GM12878 (cell line): ENCODE measurements around the gene LRTM2. TPM values are rescaled to one million over a fixed set of nuclear protein-coding genes. Genes with fewer than 3 reads are reported as not detected.

Source experiments
- BHLHE40 ChIP-seq, 2 experiments: fragments of 450-650 bp in 1 of 2; IDR thresholded peaks; 2 replicates each; pipeline ENCODE4 v1.6.1; 2011 to 2017; ENCODE audit warnings: low read depth in 2 of 2, borderline replicate concordance in 1 of 2, improper control_type of control experiment in 1 of 2, low read length in 1 of 2, mild to moderate bottlenecking in 1 of 2
- CBX3 ChIP-seq: fragments of 200-600 bp; sonication (generic); IDR thresholded peaks from 2 replicates; pipeline ENCODE4 v1.6.1; 2016; ENCODE audit warnings: low read depth, borderline replicate concordance
- CHD2 ChIP-seq: IDR thresholded peaks from 2 replicates; pipeline ENCODE4 v1.6.1; 2011; ENCODE audit warnings: low read depth, low read length, improper control_type of control experiment, borderline replicate concordance
- ESRRA ChIP-seq: IDR thresholded peaks from 2 replicates; pipeline ENCODE4 v1.6.1; 2012; ENCODE audit warnings: mild to moderate bottlenecking, low read length, improper control_type of control experiment
- FOXK2 ChIP-seq: fragments of 450-650 bp; IDR thresholded peaks from 2 replicates; pipeline ENCODE4 v1.6.1; 2017; ENCODE audit warnings: mild to moderate bottlenecking, moderate library complexity
- JUND ChIP-seq: IDR thresholded peaks from 2 replicates; pipeline ENCODE4 v1.6.1; 2012; ENCODE audit warnings: low read depth, mild to moderate bottlenecking, low read length, improper control_type of control experiment, moderate library complexity
- MEF2A ChIP-seq: IDR thresholded peaks from 2 replicates; pipeline ENCODE4 v1.6.1; 2011; ENCODE audit warnings: low read depth, mild to moderate bottlenecking, low read length, moderate library complexity; ENCODE audit not compliant: insufficient read depth
- MTA2 ChIP-seq: fragments of 450-650 bp; IDR thresholded peaks from 2 replicates; pipeline ENCODE4 v1.6.1; 2016; ENCODE audit warnings: low read depth, mild to moderate bottlenecking, moderate library complexity
- MYC ChIP-seq: IDR thresholded peaks from 2 replicates; pipeline ENCODE4 v1.6.1; 2011; ENCODE audit warnings: mild to moderate bottlenecking, low read length, moderate library complexity, inconsistent platforms; ENCODE audit not compliant: insufficient read depth, insufficient replicate concordance, insufficient read length, severe bottlenecking
- NFYB ChIP-seq: IDR thresholded peaks from 2 replicates; pipeline ENCODE4 v1.6.1; 2011; ENCODE audit warnings: low read depth, mild to moderate bottlenecking, low read length, improper control_type of control experiment, moderate library complexity; ENCODE audit not compliant: insufficient read depth
- PAX5 ChIP-seq: IDR thresholded peaks from 2 replicates; pipeline ENCODE4 v1.6.1; 2011; ENCODE audit warnings: low read depth, low read length, borderline replicate concordance
- POLR2AphosphoS5 ChIP-seq: IDR thresholded peaks from 2 replicates; pipeline ENCODE4 v1.6.1; 2011; ENCODE audit warnings: mild to moderate bottlenecking, low read length, inconsistent platforms
- STAT1 ChIP-seq: fragments of 450-650 bp; conservative IDR thresholded peaks from 2 replicates; pipeline ENCODE4 v1.6.1; 2014; ENCODE audit warnings: antibody characterized with exemption, mild to moderate bottlenecking
- SUZ12 ChIP-seq: fragments of 200-600 bp; sonication (generic); IDR thresholded peaks from one replicate; pipeline ENCODE4 v1.6.1; 2018; ENCODE audit warnings: antibody characterized with exemption, mild to moderate bottlenecking; ENCODE audit not compliant: unreplicated experiment
- TCF3 ChIP-seq: IDR thresholded peaks from 2 replicates; pipeline ENCODE4 v1.6.1; 2012; ENCODE audit warnings: low read depth, mild to moderate bottlenecking, low read length, borderline replicate concordance; ENCODE audit not compliant: insufficient read depth
- TCF7 ChIP-seq: IDR thresholded peaks from 2 replicates; pipeline ENCODE4 v1.6.1; 2014; ENCODE audit warnings: antibody characterized with exemption, borderline replicate concordance
- ZSCAN29 ChIP-seq: fragments of 450-650 bp; IDR thresholded peaks from 2 replicates; pipeline ENCODE4 v1.6.1; 2017; ENCODE audit warnings: mild to moderate bottlenecking, moderate library complexity
- polyA plus RNA-seq, 11 experiments: library from polyadenylated mRNA; depleted of rRNA in 4 of 11; unstranded in 6 of 11; stranded (reverse) in 5 of 11; fragments of >200 nt; fragmentation: Nextera tagmentation in 4 of 11; fragmentation: Illumina TruSeq in 1 of 11; extraction: Ambion mirVana in 4 of 11; extraction: Trizol in 1 of 11; gene quantifications; 1 replicate in 1 of 11; 2 replicates in 10 of 11; pipeline versions ENCODE4 v1.2.1 to v1.2.3, GENCODE V29; 2011 to 2016; ENCODE audit warnings: inconsistent platforms in 2 of 11, missing spikeins in 2 of 11, low read depth in 1 of 11
- total RNA-seq, 4 experiments: library from RNA; depleted of rRNA in 3 of 4; stranded (reverse); fragments of >200 nt in 3 of 4; fragmentation: Illumina TruSeq in 1 of 4; extraction: Trizol in 1 of 4; gene quantifications; 2 replicates each; pipeline versions ENCODE4 v1.2.1 to v1.2.3, GENCODE V29; 2013 to 2021
- TF ChIP-seq, protein P1 (sequence below): fragments of 450-650 bp; IDR thresholded peaks from 2 replicates; pipeline ENCODE4 v1.6.1; 2017; ENCODE audit warnings: mild to moderate bottlenecking
- TF ChIP-seq, protein P2 (sequence below): fragments of 450-650 bp; IDR thresholded peaks from 2 replicates; pipeline ENCODE4 v1.6.1; 2016; ENCODE audit warnings: mild to moderate bottlenecking
- TF ChIP-seq, protein P3 (sequence below): fragments of 450-650 bp; IDR thresholded peaks from 2 replicates; pipeline ENCODE4 v1.6.1; 2017; ENCODE audit warnings: mild to moderate bottlenecking, low read depth, inconsistent platforms; ENCODE audit not compliant: poor library complexity, severe bottlenecking
- TF ChIP-seq, protein P4 (sequence below): fragments of 450-650 bp; IDR thresholded peaks from 2 replicates; pipeline ENCODE4 v1.6.1; 2018; ENCODE audit warnings: borderline replicate concordance, mild to moderate bottlenecking; ENCODE audit not compliant: partially characterized antibody

Gene LRTM2
- total and polyA plus RNA-seq, 10 of the 15 experiments (the other 5 are each of a cell fraction or from before 2014, with no cell fraction given), result 0.05 TPM; not detected in 9

DNA sequence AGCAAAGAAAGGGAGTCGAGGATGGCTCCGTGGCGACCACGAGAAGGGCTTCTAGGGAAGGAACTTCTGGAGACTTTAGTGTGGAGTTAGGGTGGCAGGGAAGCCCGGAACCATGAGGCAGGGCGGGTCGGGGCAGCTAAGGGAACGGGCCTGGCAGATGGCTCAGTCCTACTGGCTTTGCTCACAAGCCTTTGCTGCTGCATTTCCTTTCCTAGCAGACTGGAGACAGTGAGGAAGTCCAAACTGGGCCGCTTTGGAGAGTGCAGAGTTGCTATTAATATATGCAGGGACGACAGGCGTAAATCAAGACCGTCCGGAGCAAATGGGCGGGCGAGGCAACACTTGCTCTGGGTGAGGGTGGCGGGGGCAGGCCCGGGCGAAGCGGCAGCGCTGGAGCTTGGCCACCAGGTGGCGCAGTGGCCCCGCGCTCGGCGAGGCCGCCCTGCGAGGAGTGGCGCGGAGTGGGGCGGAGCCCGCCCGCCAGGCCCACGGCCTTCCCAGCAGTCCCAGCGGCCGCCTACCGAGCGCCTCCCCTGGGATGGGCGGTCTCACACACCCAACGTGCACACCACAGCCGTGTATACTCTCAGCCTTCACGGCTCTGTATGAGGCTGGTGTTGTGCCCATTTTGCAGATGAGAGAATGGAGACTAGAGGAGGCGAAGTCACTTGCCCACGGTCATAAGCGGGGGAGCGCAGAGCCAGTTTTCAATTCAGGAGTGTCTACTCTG lies 24.4 kb upstream of the LRTM2 start (continued):
- TF ChIP-seq, protein P1, sequence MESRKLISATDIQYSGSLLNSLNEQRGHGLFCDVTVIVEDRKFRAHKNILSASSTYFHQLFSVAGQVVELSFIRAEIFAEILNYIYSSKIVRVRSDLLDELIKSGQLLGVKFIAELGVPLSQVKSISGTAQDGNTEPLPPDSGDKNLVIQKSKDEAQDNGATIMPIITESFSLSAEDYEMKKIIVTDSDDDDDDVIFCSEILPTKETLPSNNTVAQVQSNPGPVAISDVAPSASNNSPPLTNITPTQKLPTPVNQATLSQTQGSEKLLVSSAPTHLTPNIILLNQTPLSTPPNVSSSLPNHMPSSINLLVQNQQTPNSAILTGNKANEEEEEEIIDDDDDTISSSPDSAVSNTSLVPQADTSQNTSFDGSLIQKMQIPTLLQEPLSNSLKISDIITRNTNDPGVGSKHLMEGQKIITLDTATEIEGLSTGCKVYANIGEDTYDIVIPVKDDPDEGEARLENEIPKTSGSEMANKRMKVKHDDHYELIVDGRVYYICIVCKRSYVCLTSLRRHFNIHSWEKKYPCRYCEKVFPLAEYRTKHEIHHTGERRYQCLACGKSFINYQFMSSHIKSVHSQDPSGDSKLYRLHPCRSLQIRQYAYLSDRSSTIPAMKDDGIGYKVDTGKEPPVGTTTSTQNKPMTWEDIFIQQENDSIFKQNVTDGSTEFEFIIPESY, result no peak
- TF ChIP-seq, protein P2, sequence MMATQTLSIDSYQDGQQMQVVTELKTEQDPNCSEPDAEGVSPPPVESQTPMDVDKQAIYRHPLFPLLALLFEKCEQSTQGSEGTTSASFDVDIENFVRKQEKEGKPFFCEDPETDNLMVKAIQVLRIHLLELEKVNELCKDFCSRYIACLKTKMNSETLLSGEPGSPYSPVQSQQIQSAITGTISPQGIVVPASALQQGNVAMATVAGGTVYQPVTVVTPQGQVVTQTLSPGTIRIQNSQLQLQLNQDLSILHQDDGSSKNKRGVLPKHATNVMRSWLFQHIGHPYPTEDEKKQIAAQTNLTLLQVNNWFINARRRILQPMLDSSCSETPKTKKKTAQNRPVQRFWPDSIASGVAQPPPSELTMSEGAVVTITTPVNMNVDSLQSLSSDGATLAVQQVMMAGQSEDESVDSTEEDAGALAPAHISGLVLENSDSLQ, result no peak; the same call in 1 of the 2 replicates
- TF ChIP-seq TCF7, result no peak
- TF ChIP-seq FOXK2, result no peak; the same call in 1 of the 2 replicates
- no peak for TF ChIP-seq MTA2
- TF ChIP-seq PAX5, result peak; percentile 4; the same call in 1 of the 2 replicates
- TF ChIP-seq MEF2A, result 0 out of 2 replicates have a peak, but pooled peaks have one; percentile 45
- no peak for TF ChIP-seq CBX3
- TF ChIP-seq BHLHE40 (IDR thresholded peaks at IDR 0.05; ENCODE audit: borderline replicate concordance in 1 of 2, low read depth in 2 of 2, low read length in 1 of 2), result peak; percentile 56 to 80; a peak in 3 of 4 replicates
- peak; percentile 31; the same call in 1 of the 2 replicates for TF ChIP-seq CHD2
- no peak; the same call in 1 of the 2 replicates for TF ChIP-seq JUND
- 0 out of 2 replicates have a peak, but pooled peaks have one; percentile 9 for TF ChIP-seq ESRRA
- TF ChIP-seq SUZ12, result no peak
- TF ChIP-seq, protein P3, sequence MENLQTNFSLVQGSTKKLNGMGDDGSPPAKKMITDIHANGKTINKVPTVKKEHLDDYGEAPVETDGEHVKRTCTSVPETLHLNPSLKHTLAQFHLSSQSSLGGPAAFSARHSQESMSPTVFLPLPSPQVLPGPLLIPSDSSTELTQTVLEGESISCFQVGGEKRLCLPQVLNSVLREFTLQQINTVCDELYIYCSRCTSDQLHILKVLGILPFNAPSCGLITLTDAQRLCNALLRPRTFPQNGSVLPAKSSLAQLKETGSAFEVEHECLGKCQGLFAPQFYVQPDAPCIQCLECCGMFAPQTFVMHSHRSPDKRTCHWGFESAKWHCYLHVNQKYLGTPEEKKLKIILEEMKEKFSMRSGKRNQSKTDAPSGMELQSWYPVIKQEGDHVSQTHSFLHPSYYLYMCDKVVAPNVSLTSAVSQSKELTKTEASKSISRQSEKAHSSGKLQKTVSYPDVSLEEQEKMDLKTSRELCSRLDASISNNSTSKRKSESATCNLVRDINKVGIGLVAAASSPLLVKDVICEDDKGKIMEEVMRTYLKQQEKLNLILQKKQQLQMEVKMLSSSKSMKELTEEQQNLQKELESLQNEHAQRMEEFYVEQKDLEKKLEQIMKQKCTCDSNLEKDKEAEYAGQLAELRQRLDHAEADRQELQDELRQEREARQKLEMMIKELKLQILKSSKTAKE, result no peak
- no peak for TF ChIP-seq STAT1
- peak; percentile 34; the same call in 1 of the 2 replicates for TF ChIP-seq ZSCAN29
- 0 out of 2 replicates have a peak, but pooled peaks have one; percentile 7 for TF ChIP-seq TCF3
- TF ChIP-seq MYC, result peak; percentile 27
- TF ChIP-seq NFYB, result no peak
- peak; percentile 90 for TF ChIP-seq POLR2AphosphoS5
- TF ChIP-seq, protein P4, sequence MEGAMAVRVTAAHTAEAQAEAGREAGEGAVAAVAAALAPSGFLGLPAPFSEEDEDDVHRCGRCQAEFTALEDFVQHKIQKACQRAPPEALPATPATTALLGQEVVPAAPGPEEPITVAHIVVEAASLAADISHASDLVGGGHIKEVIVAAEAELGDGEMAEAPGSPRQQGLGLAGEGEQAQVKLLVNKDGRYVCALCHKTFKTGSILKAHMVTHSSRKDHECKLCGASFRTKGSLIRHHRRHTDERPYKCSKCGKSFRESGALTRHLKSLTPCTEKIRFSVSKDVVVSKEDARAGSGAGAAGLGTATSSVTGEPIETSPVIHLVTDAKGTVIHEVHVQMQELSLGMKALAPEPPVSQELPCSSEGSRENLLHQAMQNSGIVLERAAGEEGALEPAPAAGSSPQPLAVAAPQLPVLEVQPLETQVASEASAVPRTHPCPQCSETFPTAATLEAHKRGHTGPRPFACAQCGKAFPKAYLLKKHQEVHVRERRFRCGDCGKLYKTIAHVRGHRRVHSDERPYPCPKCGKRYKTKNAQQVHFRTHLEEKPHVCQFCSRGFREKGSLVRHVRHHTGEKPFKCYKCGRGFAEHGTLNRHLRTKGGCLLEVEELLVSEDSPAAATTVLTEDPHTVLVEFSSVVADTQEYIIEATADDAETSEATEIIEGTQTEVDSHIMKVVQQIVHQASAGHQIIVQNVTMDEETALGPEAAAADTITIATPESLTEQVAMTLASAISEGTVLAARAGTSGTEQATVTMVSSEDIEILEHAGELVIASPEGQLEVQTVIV, result no peak
